SK-N-SH treated with all-trans-retinoic acid at 6 μM for 48 hours (cell line): ENCODE results near the gene HECTD4.

ENCODE experiments used
- ESRRG ChIP-seq: fragments of 250-450 bp; sonication (Bioruptor Pico); IDR thresholded peaks from 2 replicates; pipeline ENCODE4 v1.6.1; 2021; ENCODE audit warnings: mild to moderate bottlenecking
- GLIS3 ChIP-seq: fragments of 250-450 bp; sonication (Bioruptor Pico); IDR thresholded peaks from 2 replicates; pipeline ENCODE4 v1.5.0; 2020; ENCODE audit warnings: mild to moderate bottlenecking, moderate library complexity
- PPARA ChIP-seq: fragments of 250-450 bp; sonication (Bioruptor Pico); IDR thresholded peaks from 2 replicates; pipeline ENCODE4 v1.5.0; 2020; ENCODE audit warnings: mild to moderate bottlenecking, borderline replicate concordance
- SNAI2 ChIP-seq: fragments of 250-450 bp; sonication (Bioruptor Pico); IDR thresholded peaks from 2 replicates; pipeline ENCODE4 v1.5.0; 2020; ENCODE audit warnings: mild to moderate bottlenecking, moderate library complexity
- ZFP3 ChIP-seq: fragments of 250-450 bp; sonication (Bioruptor Pico); IDR thresholded peaks from 2 replicates; pipeline ENCODE4 v1.5.0; 2020; ENCODE audit warnings: mild to moderate bottlenecking, moderate library complexity

GRCh38 chr12:112359290-112359689 lies 22.9 kb downstream of the HECTD4 start:
- TF ChIP-seq ESRRG (CRISPR knock-in tag) (no peak), SNAI2 (no peak), ZFP3 (CRISPR knock-in tag) (no peak), GLIS3 (CRISPR knock-in tag) (no peak), PPARA (no peak)
